Hypothalamus (tissue), 51 donors: ENCODE measurements around the gene TRIM31.

Source experiments
- DNase-seq, 51 donors: peaks; one replicate each; lab custom pipeline; 2025; lab: John Stamatoyannopoulos, UW

The TRIM31 gene

DNA sequence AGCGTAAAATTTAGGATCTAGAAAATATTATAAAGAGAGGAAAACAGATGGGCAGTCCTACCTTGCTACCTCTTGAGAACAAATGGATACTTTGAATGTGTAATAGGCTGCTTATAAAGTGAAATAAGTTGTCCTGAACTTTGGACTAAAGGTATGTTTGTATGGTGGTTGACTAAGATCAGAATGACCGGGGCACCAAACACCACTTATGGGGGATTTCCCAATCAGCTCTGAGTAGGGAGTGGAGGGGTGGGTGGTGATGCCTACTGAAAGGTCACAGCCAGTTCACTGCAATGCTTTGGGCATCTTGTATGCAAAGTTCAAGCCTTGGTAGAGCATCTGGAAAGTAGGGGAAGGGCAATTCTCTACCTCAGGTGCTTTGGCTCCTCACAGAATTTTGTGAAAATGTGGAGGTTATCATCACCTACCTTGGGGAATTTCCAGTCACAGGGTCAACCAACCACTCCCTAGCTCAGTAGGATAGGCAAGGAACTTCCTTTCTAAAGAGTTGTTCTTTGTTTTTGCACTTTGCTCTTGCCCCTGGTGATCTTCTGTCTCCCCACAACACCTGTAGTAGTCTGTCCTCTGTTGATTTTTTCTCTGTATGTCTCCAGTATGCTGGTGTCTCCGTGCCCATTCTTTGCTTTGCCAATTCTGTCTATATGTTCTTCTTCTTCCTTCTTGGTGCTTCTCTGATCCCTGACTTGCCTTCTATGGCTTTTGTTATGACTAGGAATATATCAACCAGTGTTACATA is at the start of gene TRIM31:
Gene TRIM31 (minus strand): TSS at position 88 of the 757 bp plus-strand sequence. CDS start 285 bp downstream, outside the sequence.
- no peak for DNase-seq

GRCh38 chr6:30162265-30163089 is 49.6 kb upstream of the TRIM31 start:
- DNase-seq = no peak

DNA sequence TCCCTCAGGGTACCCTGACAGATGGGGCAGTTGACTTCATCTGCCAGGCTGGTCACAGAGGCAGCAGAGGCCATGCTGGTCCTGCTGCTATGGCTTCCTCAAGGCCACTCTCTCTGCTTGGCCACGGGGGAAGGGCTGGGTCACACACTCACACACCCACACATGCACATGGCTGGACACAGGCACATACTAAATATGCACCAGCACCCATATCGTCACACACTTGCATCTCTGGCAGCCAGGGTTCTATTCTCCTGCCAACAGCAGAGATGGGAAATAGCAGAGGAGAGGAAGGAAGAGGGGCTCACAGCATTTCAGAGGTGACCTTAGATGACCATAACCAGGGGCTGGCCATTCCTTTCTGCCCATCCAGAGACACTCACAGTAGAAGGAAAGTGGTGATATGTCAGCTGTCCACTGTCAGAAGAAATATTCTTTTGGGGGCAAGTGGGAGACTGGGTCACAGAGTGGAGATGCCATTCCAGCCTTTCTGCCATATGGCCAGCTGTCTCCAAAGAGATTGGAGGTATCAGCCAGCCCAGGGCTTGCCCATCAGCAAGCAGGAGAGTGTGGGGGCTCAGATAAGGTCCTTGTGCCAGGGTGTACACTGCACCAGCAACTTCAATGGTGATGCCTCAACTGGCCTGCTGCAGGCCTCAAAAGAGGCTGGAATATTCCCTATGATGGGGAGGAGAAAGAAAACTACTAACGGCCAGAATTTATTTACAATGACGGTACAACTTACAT is 48.1 kb upstream of the TRIM31 start, which contains the start of gene TRIM10:
Gene TRIM10 (minus strand): TSS at position 427 of the 747 bp plus-strand sequence. CDS start 353 bp downstream, at position 74.
- DNase-seq = no peak

DNA sequence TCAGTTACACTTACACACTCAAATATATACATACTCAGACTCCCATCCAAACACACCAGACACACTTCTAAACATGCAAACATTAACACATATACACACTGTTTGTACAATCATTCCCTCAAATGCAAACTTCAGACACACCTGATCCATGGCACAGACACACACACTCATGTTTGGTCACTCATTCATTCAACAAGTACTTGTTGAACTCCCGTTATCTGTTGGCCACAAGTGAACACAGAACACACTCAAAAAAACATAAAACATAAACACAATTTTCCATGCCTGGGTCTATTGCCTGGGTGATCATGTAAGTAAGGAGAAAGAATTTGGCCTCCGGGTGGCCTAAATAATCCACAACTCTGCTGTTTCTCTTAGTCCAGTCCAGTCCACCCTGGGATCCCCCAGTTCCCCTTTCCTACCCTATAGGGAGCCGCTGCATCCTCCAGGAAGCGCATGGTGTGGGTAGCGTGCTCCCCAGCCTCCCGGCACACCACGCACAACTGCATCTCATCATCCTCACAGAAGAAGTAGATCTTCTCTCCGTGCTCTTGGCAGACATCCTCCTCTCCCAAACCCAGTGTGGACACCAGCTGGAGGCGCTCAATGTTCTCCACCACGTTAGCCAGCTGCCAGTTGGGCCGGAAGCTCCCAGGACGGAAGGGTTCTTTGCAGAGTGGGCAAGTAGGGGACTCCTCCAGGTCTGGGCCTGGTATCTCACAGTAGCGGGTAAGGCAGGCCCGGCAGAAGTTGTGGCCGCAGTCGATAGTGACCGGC is 47.3 kb upstream of the TRIM31 start:
- no peak for DNase-seq

DNA sequence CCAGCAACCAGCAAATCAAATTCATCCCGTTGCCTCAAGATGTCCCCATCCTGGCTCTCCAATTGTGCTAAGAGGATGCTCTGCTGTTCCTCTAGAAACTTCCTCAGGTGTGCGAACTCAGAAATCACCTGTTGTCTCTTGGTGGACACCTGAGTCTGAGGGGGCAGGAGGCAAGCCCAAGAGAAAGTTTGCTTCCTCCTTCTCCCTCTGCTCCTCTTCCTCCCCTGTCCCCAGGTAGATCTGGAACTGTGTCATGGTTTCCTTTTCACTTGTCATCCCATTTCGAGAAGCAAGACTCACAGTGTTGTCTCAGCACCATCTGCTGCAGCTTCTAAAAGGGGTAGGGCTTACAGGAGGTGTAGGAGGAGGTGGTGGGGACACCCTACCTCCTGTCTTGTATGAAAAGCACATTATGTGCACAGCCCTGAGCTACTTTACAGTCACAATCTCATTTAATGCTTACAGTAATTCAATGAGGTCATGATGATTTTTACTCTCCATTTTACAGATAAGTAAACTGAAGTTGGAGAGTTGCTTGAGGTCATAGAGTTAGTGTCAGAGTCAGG is 45.7 kb upstream of the TRIM31 start:
- DNase-seq = no peak

DNA sequence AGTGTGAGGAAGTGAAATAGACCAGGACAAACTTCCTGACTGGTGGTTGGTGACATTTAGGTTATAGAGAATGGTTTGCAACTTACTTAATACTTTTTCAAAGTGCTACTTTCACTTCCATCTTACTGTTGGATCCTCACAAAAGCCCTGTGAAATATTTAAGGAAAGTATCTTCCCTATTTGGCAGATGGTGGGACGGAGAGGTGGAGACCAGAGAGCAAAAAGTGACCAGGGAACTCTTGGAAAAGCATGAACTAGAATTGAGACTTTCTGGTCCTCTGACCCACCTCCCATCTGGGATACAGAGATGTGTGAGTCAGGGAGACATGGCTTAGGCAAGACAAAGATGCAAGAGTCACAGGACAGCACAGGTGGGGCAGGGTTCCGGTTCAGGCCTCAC is 45.1 kb upstream of the TRIM31 start:
- DNase-seq = no peak

GRCh38 chr6:30157581-30157980 is 44.7 kb upstream of the TRIM31 start:
- DNase-seq = no peak

- no peak for DNase-seq
These were observed 43.9 kb upstream of the TRIM31 start for GRCh38 chr6:30156774-30157173.

GRCh38 chr6:30156262-30156599 is 43.3 kb upstream of the TRIM31 start:
- no peak for DNase-seq

GRCh38 chr6:30155520-30156261 is 42.8 kb upstream of the TRIM31 start:
- no peak for DNase-seq

GRCh38 chr6:30154709-30155519 is 42.0 kb upstream of the TRIM31 start:
- DNase-seq = no peak

DNA sequence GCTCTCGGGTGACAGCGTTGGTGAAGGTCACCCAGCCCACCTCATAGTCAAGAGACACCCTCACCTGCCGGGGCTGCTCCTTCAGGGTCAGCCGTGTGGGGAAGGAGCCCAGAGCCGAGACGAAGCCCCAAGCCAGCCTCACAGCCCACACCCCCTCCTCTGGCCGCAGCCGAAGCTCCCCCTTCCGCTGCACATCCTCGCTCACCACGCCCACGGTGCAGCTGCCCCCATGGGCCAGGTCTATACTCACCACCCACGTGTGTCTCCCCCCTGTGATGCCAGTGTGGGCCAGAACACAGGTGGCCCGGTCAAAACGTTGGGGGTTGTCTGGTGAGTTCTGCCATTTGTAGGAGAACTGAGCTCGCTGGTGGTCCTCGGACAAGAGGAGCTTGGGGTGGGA is 41.2 kb upstream of the TRIM31 start:
- no peak for DNase-seq

DNA sequence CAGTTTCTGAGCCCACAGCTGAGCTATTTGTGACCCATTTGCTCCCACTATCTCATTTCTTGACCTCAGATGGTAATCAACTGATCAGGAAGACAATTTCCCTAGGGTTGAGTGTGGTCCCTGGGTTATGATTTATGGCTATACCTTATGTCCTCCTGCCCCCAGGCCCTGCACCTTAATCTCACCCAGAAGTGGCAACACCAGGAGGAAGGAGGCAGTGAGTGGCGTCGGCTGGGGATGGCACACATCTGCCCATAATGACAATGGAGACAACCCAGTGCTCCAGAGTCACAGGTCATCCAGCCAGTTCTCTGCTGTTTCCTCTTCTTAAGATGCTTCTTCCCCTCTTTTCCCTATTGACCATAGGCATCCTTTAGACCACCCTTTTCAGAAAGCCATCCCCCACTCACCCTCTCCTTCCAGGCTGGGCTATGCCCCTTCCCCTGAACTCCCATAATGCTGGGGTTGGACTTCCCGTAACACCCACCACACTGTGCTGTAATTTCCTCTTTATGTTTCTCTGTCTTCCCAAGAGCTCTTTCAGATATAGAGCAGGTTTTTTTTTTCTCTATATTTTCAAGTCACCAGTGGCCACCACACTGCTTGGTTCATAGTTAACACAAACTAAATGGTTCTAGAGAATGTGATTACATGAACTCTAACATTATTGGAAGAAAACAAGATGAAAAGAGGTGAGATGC is 40.2 kb upstream of the TRIM31 start:
- DNase-seq = no peak

- no peak for DNase-seq
These were observed 39.3 kb upstream of the TRIM31 start for GRCh38 chr6:30152016-30152673.

DNA sequence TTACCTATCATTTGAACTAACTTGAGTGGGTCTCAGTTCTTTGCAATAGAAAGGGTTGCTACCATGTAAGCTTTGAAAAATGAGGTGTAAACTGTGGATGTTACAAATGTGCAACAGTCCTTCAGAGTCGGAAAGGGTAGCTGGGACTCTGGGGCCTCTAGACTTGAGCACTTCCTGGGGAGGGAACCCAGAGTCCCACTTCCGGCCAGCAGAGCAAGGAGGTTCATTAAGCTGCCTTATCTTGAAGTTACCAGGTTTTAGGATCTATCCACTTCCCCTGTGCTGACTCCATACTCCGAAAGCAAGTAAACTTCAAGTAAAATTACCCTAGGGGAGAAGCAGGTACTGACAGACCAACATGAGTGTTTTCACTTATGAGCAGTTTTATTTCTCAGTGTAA is 38.7 kb upstream of the TRIM31 start:
- no peak for DNase-seq

DNA sequence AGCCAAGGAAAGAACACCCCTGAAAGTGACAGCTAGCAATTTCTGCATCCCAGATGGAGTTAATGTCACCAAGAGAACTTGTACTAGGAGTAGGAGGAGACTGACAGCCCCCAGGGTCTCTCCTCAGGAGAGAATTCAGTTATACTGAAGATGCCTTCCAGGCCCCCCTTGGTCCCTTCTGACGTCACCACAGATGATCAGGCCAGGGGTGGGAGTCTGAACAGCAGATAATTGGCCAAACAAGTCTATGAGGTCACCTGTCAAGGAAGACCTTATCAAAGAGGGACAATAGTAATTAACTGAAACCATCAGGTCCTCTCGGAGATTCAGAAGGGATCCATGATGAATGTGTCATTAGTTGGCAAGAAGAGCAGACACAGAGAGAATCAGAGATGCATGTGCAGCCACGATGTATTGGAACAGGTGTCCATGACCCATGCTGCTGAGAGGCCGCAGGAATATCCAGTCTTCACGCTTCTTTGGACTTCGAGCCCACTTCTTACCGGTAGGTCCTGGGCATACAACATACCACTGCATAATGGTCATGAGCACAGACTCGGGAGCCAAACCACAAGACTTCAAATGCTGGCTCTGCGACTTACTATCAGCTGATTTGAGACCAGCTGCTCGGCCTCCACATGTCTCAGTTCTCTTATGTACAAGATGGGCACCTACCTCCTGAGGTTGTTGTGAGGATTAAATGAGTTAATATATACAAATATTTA is 37.9 kb upstream of the TRIM31 start:
- DNase-seq = no peak
